DMS53 (cell line): ENCODE data around the gene NPFFR2.
"Not testable (repeated sequence)": the region's sequence is repeated elsewhere in the genome, so short reads cannot be mapped to it uniquely, and the experiment has no call there.

Source experiments
- DNase-seq: peaks from one replicate; lab custom pipeline; 2025; lab: John Stamatoyannopoulos, UW

NPFFR2 gene

DNA sequence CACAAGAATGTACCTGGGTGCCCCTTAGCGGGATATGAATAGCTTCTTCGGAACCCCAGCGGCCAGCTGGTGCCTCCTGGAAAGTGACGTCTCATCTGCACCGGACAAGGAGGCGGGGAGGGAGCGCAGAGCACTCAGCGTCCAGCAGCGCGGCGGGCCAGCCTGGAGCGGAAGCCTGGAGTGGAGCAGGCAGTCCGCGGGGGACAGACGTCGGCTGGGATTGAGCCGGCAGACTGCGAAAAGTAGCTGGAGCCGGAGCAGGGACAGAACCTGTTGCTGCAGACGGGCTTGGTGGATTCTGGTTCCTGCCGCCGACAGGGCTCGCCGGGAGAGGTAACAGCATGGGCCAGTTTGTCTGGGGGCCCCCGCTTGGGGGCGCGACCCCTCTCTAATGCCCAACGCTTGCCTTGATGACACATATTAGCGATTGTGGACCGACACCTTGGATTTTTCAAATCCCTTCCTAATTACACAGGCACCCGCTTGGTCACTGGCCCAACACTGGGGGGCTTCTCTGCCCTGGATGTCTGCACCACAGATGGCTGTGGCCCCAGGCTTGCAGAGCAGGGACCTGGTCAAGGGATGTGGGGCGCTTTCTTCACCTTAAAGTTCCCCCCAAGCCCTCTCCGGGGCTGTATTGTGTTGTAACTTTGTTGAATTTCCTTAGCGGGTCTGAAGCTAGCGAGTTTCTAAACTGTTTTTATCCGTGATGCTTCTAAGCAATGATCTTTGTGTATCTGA is at the start of gene NPFFR2:
Gene NPFFR2 (plus strand): TSS at position 133 of the 741 bp plus-strand sequence. CDS start 96,592 bp downstream, outside the sequence.
- DNase-seq = peak; percentile 79

DNA sequence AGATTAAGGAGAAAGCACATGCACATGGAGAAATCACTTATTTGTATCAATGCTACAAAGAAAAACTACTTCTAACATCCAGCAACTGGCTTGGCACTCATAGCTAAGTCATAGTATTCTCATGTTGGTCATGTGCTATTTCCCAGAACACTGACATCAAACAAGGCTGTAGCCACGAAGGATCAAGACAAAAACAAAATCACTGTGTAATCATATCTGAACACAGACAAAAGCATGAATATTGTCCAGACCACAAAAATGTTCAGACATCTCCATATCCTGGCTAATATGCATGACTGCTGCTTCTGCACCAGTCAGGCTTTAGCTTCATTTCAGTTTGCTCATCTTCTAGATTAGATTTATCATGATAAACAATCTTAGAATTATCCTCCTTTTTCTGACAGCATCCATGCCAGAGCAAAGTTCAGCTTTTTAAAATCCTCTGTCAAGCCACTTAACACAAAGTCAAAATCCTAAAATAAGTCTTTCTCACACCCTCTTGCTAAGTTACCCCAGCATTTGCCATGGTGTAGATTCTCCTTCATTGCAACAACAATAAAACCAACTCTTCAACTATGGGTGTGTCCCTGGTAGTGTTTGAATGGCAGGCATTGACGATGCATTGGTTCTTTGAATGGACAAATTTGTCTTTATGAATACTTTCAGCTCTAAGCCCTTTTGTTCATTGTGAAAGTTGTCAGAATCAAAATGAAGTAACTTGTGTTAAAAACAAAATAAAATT is 39.1 kb upstream of the NPFFR2 start:
- no peak for DNase-seq

DNA sequence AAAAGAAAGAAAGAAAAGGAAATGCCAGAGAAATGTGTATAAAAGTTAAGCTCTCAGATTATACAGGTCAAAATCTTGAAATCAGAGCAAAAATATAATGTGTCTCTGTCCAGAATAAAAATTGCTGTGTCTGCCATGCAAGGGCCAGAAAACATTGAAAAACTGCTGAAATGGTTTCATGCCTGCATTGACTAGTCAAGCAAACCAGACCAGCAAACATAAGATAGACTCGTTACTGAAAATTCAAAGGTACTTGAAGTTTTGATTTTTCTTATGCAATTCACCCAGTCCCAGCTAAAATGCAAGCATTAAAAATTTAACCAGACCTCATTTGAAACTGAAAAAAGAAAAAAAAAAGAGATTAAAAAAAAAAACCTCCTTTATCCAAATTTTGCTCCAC is 37.2 kb upstream of the NPFFR2 start:
- no peak for DNase-seq

DNA sequence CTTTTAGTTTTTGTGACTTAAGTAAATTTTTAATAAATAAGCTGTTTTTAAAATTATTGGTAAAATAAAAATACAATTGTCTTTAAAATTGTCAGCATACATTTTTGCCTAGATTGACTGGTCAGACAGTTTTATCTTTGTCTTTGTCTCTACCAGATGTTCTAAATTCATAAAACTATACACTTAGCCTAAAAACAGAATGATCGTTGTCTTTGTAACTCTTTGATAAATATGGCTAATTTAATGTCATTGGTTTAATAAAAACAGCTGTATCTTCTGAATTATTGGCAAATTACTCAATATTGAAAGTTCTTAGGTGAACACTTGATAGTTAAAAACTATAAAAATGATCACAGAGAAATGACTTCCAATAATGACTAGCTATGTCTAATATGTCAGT is 36.5 kb upstream of the NPFFR2 start:
- DNase-seq = no peak

DNA sequence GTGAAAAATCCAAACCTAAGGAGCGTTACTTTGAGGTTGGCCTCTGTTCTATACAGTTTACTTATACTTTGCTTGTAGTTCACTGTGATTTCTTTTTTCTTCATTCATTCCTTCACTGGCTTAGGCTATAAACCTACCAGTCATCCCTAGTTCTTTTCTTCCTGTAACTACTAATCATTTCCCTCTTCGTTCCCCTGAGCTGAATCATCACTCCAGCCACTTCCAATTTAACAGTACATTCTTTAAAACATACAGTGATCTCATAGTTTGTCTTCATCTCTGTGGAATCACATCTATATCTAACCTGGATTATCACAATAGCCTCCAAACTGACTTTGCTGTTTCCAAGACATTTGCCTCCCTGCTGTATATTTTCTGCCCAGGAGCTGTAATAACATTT is 25.2 kb upstream of the NPFFR2 start:
- no peak for DNase-seq

DNA sequence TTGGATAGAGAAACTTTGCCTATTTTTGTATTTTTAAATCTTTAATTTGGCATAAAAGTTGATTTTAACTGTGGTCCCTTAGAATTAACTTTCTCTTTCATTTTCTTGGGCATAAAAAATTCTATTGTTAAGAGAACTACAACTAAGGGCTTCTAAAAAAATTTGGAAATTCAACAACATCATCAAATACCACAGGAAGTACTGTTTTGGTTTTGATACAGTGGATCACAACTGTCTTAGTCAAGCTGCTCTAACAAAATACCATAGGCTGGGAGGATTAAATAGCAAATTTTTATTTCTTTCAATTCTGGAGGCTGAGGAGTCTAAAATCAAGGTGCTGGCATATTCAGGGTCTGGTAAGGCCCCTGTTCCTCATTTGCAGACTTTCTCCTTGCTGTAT is 19.9 kb upstream of the NPFFR2 start:
- no peak for DNase-seq

DNA sequence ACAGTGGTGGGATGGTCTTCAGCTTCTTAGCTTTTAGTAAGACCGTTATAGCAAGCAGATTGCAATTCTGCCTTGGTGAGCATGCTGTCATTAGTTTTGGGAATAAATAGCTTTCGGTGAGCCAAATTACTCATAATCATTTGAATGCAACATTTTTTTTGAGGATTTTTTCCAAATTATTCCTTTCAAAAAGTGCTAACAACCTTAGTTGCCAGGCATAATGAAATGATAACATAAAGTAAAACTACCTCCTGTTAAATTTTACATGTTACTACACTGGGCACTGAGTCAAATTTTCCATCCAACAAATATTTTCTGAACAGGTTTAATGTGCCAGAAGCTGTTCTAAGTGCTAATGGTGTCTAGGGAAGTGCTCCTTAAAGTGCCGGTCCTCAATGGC is 15.8 kb upstream of the NPFFR2 start:
- no peak for DNase-seq

DNA sequence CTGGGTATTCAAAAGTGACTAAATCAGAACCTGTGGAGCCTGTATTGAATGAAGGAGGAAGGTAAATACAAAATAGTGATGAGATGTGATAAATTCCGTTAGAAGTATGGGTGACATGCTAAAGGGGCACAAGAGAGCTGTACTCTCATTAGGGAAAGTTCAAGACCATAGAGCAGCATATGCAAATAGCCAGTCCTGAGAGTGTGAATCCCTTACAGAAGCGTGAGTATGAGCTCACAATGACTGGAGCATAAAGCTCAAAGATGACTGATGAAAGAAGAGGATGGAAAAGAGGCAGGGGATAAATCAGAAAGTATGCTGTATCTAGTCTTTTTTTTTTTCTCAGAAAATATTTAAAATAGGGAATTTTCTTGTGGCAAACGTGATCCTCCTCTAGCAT is 12.1 kb upstream of the NPFFR2 start:
- DNase-seq = no peak

DNA sequence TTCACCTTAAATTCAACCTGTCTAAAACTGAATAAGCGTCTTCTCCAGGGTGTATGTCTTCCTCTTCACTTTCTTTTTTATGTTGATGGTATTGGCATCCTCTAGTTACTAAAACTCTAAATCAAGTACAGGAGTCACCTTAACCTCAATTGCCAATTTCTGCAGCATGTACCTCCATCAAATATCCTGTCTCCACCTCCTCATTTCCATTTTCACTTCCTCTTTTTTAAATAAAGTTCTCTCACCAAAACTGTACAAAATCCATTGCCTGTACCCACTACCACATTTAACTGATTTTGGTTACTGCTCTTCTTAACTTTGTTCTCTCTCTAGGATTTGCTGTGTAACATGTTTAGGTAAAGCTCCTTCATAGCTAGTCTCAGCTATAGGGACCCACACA is 9.2 kb upstream of the NPFFR2 start:
- no peak for DNase-seq

DNA sequence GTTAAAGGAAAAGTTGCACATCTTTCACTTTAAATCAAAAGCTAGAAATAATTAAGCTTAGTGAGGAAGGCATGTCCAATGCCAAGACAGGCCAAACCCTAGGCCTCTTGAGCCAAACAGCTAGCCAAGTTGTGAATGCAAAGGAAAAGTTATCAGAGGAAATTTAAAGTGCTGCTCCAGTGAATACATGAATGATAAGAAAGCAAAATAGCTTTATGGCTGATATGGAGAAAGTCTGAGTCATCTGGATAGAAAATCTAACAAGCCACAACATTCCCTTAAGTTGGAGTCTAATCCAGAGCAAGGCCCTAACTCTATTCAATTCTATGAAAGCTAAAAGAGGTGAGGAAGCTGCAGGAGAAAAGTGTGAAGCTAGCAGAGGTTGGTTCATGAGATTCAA is 23.8 kb downstream of the NPFFR2 start:
- no peak for DNase-seq

DNA sequence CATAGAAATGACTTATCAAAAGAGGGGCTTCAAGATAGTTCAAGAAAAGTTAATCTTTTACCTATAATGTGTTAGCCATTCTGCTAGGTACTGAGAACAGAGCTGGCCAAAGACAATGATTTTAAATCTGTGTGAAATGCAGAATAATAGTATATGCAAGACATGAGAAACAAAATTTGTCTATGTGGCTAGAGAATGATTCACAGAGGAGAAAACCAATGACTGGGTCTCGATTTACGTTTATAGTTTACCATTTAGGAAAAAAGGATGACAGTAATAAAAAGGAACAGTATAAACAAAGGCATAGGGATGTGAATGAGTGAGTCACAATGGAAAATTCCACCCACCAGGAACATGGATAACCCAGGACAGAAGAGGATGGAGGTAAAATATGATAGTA is 31.9 kb downstream of the NPFFR2 start:
- no peak for DNase-seq

DNA sequence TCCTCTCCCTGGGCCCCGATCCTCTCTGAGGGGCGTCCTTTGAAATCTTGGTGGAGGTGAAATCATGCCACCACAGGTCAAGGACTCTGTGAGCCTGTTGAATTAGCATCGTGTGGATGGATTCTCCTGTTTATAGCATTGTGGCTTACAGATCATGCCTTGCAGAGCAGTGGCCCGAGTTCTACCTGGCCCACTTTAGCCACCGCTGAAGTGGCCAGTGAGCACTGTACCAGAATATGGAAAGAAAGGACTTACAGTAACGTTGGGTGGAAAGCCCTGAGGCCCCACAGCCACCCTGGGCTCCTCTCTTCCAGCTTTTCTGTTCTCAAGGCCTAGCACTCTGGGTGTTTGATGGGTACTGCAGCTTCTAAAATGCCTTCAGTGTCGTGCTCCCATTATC is 35.3 kb downstream of the NPFFR2 start:
- DNase-seq = no peak

DNA sequence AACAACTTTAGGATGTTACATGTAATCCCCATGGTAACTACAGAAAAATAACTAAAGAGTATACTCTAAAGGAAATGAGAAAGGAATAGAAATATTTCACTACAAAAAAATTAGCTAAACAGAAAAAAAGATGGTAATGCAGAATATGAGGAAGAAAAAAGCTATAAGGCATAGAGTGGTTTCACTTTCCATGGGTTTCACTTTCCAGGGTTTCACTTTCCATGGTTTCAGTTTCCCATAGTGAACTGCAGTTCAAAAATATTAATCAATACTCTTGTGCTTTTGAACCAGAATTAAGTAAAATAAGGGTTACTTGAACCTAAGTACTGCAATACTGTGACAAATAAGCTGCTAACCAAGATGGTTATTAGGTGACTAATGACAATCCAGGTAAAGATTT is 42.0 kb downstream of the NPFFR2 start:
- no peak for DNase-seq

DNA sequence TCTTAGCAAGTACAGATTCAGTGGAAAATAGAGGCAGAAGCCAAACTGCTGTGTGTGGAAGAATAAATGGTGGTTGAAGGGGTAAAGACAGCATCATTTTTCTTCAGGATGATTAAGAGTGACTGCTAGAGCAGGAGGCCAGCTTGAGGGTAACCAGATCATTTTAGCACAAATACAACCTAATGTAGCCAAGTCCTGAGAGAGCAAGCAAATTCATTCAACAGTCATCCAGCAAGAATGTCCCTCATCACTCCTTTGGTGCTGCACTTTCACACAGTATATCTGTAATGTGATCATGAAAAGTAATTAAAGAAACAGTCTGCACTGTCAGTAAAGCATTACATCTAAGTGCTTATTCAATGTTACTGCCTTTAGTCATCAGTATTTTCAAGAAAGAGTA is 44.8 kb downstream of the NPFFR2 start:
- no peak for DNase-seq

DNA sequence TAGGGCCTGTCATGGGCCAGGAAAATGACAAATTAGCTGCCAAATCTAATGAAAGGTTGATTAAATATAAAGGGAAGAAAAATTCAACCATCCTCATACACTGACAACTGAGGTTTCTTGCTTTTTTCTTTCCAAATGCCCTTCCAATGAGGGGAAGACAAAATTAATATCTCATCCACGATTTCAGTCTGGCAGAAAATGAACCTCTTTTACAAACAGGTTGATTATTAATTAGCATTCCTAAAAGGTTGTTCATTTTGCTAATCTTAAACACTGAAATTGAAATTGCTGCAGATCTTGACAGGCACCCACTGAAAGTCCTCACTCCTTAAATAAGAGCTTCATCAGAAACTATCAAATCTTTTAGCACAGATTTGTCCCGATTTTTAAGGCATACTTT is 45.5 kb downstream of the NPFFR2 start:
- DNase-seq = no peak

DNA sequence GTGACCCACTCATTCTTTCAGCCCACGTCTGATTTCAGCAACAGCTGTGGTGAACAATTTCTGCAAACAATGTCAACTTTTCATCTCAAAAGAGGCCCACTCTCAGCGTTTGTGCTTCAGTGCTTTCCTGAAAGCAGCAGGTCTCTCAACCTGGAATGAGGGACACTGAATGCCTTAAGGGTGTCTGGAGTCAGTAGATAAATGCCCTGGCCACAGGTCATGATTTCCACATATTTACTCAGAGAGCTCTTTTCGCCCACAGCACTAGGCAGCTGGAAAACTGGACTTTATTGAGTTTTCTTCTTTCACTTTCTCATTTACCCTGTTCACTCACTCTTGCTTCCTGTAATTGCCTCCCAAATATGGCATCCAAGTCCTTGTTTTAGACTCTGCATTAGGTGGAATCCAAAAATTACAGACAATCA is 52.8 kb downstream of the NPFFR2 start:
- peak; percentile 61 for DNase-seq

DNA sequence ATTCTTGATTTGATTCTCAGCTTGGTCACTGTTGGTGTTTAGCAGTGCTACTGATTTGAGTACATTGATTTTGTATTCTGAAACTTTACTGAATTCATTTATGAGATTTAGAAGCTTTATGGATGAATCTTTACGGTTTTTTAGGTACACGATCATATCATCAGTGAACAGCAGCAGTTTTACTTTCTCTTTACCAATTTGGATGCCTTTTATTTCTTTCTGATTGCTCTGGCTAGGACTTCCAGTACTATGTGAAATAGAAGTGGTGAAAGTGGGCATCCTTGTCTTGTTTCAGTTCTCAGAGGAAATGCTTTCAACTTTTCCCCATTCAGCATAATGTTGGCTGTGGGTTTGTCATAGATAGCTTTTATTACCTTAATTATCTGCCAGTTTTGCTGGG is 58.8 kb downstream of the NPFFR2 start:
- not testable (repeated sequence) for DNase-seq

DNA sequence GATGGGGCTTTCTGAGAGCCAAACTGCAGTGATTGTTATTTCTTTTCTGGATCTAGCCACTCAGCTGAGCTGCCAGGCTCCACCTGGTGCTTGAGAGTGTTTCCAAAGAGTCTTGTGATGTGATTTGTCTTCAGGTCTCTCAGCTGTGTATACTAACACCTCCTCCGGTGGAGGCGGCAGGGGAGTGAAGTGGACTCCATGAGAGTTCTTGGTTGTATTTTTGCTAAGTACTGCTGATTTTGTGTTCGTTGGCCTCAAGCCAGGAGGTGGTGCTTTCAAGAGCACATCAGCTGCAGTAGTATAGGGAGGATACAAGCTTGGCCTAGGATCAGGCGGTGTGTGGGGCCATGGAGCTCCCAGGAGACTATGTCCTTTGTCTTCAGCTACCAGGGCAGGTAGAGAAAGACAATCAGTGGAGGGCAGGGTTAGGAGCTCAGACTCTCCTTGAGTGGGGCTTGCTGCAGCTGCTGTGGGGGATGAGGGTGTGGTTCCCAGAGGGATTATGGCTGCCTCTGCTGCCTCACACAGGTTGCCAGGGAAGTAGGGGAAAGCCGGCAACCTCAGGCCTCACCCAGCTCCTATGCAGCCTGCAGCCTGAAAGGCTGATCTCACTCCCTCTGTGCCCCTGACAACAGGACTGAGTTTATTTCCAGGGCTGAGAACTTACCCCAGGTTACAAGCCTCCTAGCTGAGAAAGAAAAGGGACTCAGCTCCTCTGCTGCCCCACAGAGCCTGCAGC is 62.4 kb downstream of the NPFFR2 start:
- DNase-seq = peak; percentile 47

DNA sequence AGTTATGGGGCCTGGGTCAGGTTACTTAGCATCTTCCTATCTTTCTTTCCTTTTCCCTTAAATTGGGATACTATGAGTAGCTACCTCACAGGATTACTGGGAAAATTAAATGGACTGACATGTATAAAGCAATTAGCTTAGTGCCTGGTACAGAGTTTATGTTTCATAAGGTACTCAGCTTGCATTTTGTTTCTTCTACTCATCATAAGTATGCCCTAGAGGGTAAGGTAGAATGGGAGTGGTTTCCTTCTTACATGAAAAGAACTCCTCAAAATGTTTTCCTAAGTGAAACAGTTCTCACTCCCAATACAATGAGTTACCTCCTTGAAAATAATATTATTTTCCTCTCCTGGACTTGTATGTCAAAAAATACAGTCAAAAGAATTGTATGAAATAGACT is 75.7 kb downstream of the NPFFR2 start:
- DNase-seq = no peak

DNA sequence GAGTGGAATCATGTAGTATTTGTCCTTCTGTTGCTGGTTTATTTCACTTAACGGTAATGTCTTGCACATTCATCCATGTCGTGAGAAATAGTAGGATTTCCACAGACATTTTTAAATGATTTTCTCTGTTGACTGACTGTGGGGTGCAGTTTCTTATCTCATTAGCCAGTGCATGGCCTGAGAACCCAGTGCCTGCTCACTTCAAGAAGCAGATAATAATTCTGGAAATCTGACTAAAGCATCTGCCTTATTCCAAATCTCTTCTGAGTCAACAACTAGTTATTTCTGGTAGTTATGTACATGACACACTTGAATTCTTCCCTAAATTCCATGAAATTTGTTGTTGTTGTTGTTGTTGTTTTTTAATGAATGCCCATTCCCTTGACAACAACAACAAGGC is 77.6 kb downstream of the NPFFR2 start:
- no peak for DNase-seq

DNA sequence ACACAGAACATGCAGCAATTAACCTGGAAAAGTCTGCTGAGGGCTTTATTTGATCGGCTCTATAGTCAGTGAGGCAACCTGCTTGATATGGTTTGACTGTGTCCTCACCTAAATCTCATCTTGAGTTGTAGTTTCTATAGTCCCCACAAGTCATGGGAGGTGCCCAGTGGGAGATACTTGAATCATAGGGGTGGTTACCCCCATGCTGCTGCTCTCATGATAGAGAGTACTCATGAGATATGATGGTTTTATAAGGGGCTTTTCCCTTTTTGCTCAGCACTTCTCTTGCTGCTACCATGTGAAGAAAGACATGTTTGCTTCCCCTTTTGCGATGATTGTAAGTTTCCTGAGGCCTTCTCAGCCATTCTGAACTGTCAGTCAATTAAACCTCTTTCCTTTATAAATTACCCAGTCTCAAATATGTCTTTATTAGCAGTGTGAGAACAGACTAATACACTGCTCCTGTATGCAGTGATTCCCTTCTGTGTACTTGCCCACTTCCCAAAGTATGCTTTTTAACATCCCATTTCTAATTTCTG is 78.2 kb downstream of the NPFFR2 start:
- no peak for DNase-seq

DNA sequence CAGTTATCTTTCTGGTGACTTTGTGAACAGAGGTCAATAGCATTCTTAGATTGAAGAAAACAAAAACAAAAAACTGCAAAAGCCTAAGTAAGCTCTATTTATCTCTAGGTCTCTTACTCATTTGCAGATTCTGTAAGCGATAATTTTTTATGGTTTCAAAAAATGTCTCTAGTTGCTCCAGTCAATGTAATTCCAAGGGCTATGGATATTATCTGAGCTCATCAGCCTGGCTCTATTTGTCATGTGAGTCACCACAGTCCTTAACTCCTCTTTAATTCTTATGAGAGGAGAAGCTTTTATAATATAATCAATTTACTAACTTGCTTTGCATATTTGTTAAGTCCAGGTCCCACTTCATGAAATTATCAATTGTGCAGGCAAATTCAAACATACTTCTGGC is 79.1 kb downstream of the NPFFR2 start:
- peak; percentile 64 for DNase-seq

DNA sequence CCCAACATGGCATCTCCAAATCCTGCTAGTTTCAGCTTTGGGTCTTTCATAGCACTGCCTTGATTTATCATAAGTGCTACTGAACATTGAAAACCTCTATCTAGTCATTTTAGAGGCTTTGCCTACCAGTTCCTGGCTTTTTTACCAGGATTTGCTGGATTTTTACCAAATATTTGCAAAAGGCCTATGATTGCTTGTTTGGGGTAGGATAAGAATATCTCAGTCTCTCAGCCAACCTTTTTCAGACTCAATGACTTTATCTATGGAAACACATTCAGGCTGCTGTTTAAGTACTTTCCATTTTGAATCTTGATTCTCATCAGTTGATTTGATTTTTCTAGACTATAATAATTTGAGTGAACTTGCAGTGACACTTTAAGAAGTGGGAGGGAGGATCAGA is 80.1 kb downstream of the NPFFR2 start:
- DNase-seq = peak; percentile 7
